ENCODE results near the gene KATNB1. TPM values are rescaled to one million over a fixed set of nuclear protein-coding genes. Genes with fewer than 3 reads are reported as not detected.
"Not testable (repeated sequence)": the region's sequence is repeated elsewhere in the genome, so short reads cannot be mapped to it uniquely, and the experiment has no call there.

KATNB1 gene
- total RNA-seq, 1 donor from 2014 or later = 34.7 TPM

GRCh38 chr16:57707331-57707730 is 28.2 kb upstream of the KATNB1 start:
- no peak for DNase-seq (ENCODE audit: low read depth)
- H3K4me3 ChIP-seq (ENCODE audit: low read depth, low read length) = no peak overlapping the region
- TF ChIP-seq CTCF (conservative IDR thresholded peaks at IDR 0.05; ENCODE audit: low read depth, low read length) = no peak

GRCh38 chr16:57708168-57708567 is 27.4 kb upstream of the KATNB1 start:
- no peak for DNase-seq (ENCODE audit: low read depth)
- no peak for TF ChIP-seq CTCF (conservative IDR thresholded peaks at IDR 0.05; ENCODE audit: low read depth, low read length)

GRCh38 chr16:57709663-57710062 is 25.9 kb upstream of the KATNB1 start:
- no peak overlapping the region for H3K4me3 ChIP-seq (ENCODE audit: low read depth, low read length)
- TF ChIP-seq CTCF (conservative IDR thresholded peaks at IDR 0.05; ENCODE audit: low read depth, low read length) = no peak
- no peak for DNase-seq (ENCODE audit: low read depth)

More at GRCh38 chr16:57708168-57708567, 27.4 kb upstream of the KATNB1 start:
- no peak overlapping the region for H3K4me3 ChIP-seq (ENCODE audit: low read depth, low read length)

- DNase-seq (ENCODE audit: low read depth) = no peak
- no peak overlapping the region for H3K4me3 ChIP-seq (ENCODE audit: low read depth, low read length)
- no peak for TF ChIP-seq CTCF (conservative IDR thresholded peaks at IDR 0.05; ENCODE audit: low read depth, low read length)
Measured at GRCh38 chr16:57711346-57711745, 24.2 kb upstream of the KATNB1 start.

GRCh38 chr16:57711993-57712392 is 23.6 kb upstream of the KATNB1 start:
- no peak for TF ChIP-seq CTCF (conservative IDR thresholded peaks at IDR 0.05; ENCODE audit: low read depth, low read length)
- H3K4me3 ChIP-seq (ENCODE audit: low read depth, low read length) = no peak overlapping the region
- no peak for DNase-seq (ENCODE audit: low read depth)

- not testable (repeated sequence) for DNase-seq (ENCODE audit: low read depth); H3K4me3 ChIP-seq (ENCODE audit: low read depth, low read length)
Measured at GRCh38 chr16:57712569-57712968, 23.0 kb upstream of the KATNB1 start.

- no peak for TF ChIP-seq CTCF (conservative IDR thresholded peaks at IDR 0.05; ENCODE audit: low read depth, low read length)
- DNase-seq (ENCODE audit: low read depth) = no peak
- no peak overlapping the region for H3K4me3 ChIP-seq (ENCODE audit: low read depth, low read length)
Measured at GRCh38 chr16:57713596-57713995, 22.0 kb upstream of the KATNB1 start.

- DNase-seq (ENCODE audit: low read depth) = no peak
- no peak for TF ChIP-seq CTCF (conservative IDR thresholded peaks at IDR 0.05; ENCODE audit: low read depth, low read length)
- no peak overlapping the region for H3K4me3 ChIP-seq (ENCODE audit: low read depth, low read length)
Measured at GRCh38 chr16:57714047-57714446, 21.5 kb upstream of the KATNB1 start.

Data from epithelial cell of proximal tubule (primary cell).